SJCRH30 (cell line): ENCODE data around the gene SH2D3C. TPM values are rescaled to one million over a fixed set of nuclear protein-coding genes. Genes with fewer than 3 reads are reported as not detected.

Experiments
- DNase-seq, 2 experiments: peaks; one replicate each; pipeline ENCODE4 v3.0.0-alpha.2; 2015 to 2020
- H3K27ac ChIP-seq: fragments of 250-450 bp; sonication (Bioruptor Pico); 2 replicates; pipeline ENCODE4 v1.5.1; 2020; ENCODE audit warnings: mild to moderate bottlenecking, moderate library complexity
- H3K27me3 ChIP-seq: fragments of 250-450 bp; sonication (Bioruptor Pico); 2 replicates; pipeline ENCODE4 v1.5.1; 2020; ENCODE audit warnings: mild to moderate bottlenecking, moderate library complexity
- H3K36me3 ChIP-seq: fragments of 250-450 bp; sonication (Bioruptor Pico); 2 replicates; pipeline ENCODE4 v1.5.1; 2020; ENCODE audit warnings: mild to moderate bottlenecking, moderate library complexity
- H3K4me1 ChIP-seq: fragments of 250-450 bp; sonication (Bioruptor Pico); 2 replicates; pipeline ENCODE4 v1.5.1; 2020; ENCODE audit warnings: mild to moderate bottlenecking, moderate library complexity
- H3K4me3 ChIP-seq: fragments of 250-450 bp; sonication (Bioruptor Pico); 2 replicates; pipeline ENCODE4 v1.5.1; 2020; ENCODE audit warnings: mild to moderate bottlenecking, moderate library complexity
- H3K9me3 ChIP-seq: fragments of 250-450 bp; sonication (Bioruptor Pico); replicated peaks from 2 replicates; pipeline ENCODE4 v1.5.1; 2020; ENCODE audit warnings: mild to moderate bottlenecking, moderate library complexity
- total RNA-seq: library from RNA; depleted of rRNA; stranded (reverse); fragments of >200 nt; shearing (Covaris generic); gene quantifications from 2 replicates; pipeline ENCODE4 v1.2.3, GENCODE V29; 2014

Gene SH2D3C
- total RNA-seq, 1 experiment from 2014 or later, result 0.99 TPM

DNA sequence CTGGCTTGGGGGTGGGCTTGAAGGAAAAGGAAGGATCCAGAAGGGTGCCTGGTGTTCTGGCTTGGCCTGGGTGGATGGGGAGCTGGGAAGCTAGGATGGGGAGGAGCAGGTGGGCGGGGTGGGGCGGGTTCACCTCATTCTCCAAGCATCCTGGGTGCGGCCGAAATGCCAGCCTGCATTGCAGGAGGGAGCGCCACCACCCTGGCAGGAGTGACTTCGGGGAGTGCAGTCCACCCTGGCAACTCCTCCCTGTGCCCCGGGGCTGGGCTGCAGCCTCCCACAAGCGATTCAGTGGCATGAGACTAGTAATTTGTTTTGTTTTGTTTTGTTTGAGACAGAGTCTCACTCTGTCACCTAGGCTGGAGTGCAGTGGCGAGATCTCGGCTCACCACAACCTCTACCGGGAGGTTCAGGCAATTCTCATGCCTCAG, 57.1 kb downstream of the SH2D3C start:
- DNase-seq, result no peak
- Histone ChIP-seq H3K27me3 (peaks cover 12% of the 10 kb centered on the region), H3K4me1 (peaks cover 8% of the 10 kb centered on the region), H3K4me3 (no peak overlapping the region), H3K36me3 (no peaks in the 10 kb centered on the region), H3K9me3 (no peaks in the 10 kb centered on the region), H3K27ac (no peak overlapping the region)

GRCh38 chr9:127720865-127721227, 57.6 kb downstream of the SH2D3C start:
- H3K36me3 ChIP-seq, result no peaks in the 10 kb centered on the region
- H3K4me3 ChIP-seq, result no peak overlapping the region
- peaks cover 12% of the 10 kb centered on the region for H3K27me3 ChIP-seq
- peaks cover 8% of the 10 kb centered on the region for H3K4me1 ChIP-seq
- H3K27ac ChIP-seq, result no peak overlapping the region
- H3K9me3 ChIP-seq, result no peaks in the 10 kb centered on the region
- DNase-seq, result no peak

DNA sequence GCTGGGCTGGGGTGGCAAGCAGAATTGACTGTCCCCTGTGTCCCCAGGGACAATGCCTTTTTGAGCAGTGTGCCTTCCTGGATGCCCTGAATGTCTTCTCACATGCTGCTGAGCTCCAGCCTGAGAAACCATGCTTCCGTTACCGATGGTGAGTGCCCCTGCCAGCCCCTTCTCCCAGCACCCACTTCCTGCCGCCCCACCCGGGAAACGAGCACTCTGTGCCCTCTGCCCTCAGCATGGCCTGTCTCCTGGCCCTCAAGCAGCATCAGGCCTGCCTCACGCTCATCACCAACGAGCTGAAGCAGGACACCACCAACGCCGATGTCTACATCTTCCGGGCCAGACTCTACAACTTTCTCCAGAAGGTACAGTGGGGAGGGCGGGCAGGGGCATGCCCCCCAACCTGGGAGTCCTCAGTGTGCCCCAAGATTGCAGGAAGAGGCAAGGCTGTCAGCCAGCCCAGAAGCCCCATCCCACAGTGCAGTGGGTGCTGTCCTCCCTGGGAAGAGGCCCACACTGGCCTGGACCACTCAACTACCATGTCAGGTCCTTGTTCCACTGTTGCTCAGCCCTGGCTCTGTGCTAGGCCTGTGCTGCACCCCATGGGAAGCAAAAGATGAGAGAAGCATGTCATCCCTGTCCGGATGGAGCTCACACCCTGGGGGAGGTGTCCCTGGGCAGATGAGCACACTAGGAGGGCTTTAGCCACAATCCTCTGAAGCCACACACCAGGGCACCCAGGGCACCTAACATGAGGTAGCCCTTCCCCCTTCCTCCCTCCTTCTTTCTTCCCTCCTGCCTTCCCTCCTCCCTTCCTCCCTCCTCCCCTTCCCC, 58.2 kb downstream of the SH2D3C start:
- Histone ChIP-seq H3K27me3 (peaks cover 12% of the 10 kb centered on the region), H3K36me3 (no peaks in the 10 kb centered on the region), H3K9me3 (no peaks in the 10 kb centered on the region), H3K4me1 (peaks cover 8% of the 10 kb centered on the region), H3K4me3 (no peak overlapping the region), H3K27ac (no peak overlapping the region)
- DNase-seq, result no peak

DNA sequence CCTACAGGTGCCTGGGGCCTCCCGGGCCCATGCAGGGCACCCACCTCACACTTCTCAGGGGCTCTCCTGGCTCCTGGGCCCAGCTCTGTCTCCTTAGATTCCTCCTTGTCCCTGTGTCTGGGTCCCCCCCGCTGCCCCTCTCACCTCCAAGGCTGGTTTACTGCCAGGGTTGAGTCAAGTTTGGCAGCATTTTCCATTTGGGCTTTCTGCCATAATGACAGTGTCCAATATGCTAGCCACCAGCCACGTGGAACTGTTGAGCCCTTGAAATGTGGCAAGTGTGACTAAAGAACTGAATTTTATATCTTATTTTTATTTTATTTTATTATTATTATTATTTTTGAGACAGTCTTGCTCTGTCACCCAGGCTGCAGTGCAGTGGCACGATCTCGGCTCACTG, 60.7 kb downstream of the SH2D3C start:
- no peaks in the 10 kb centered on the region for H3K36me3 ChIP-seq
- no peaks in the 10 kb centered on the region for H3K9me3 ChIP-seq
- no peak overlapping the region for H3K4me3 ChIP-seq
- H3K4me1 ChIP-seq, result no peaks in the 10 kb centered on the region
- no peak overlapping the region for H3K27ac ChIP-seq
- H3K27me3 ChIP-seq, result peaks cover 8% of the 10 kb centered on the region; the same call in 1 of the 2 replicates
- DNase-seq, result no peak

- H3K9me3 ChIP-seq, result no peaks in the 10 kb centered on the region
- peaks cover 3% of the 10 kb centered on the region; the same call in 1 of the 2 replicates for H3K27me3 ChIP-seq
- no peak overlapping the region for H3K4me3 ChIP-seq
- H3K27ac ChIP-seq, result no peak overlapping the region
- DNase-seq, result no peak
- H3K36me3 ChIP-seq, result no peaks in the 10 kb centered on the region
- H3K4me1 ChIP-seq, result peaks cover 3% of the 10 kb centered on the region; the same call in 1 of the 2 replicates
Observed at GRCh38 chr9:127716412-127716811, 62.1 kb downstream of the SH2D3C start.

- DNase-seq, result peak; percentile 98
- Histone ChIP-seq H3K9me3 (no peaks in the 10 kb centered on the region), H3K36me3 (no peaks in the 10 kb centered on the region), H3K4me3 (peak within 1 kb of the TSS; percentile 65), H3K4me1 (peaks cover 8% of the 10 kb centered on the region; the same call in 1 of the 2 replicates), H3K27ac (no peak within 1 kb of the TSS), H3K27me3 (no peaks in the 10 kb centered on the region)
Observed at GRCh38 chr9:127715470-127716337, 62.8 kb downstream of the SH2D3C start, which contains the start of the genes PTRH1 and TTC16. PTRH1 (minus strand) TSS chr9:127715663; CDS start chr9:127715639, 24 bp downstream. TTC16 (plus strand) TSS chr9:127716079; CDS start chr9:127716146, 67 bp downstream.

DNA sequence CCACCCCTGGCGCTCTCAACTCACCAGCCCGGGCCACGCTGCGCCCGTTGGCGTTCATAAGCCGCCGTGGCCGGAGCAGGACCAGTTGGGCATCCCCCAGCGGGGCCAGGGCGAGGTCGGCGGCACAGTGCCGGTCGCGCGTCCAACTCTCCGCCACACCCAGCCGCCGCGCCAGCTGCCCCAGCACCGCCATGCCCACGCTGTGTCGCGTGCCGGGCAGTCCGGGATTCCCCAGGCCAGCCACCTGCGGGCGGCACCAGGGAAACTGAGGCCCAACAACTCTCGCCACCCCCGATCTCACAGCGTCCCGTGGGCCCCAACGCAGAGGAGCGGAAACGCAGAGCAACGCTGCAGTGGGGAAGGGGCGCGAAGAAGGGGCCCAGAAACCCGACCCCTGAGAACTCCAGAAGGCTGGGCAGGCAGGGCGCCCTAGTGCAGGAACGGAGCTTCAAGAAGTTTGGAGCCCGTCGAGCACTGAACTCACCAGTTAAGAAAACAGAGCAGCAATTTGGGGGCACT, 63.5 kb downstream of the SH2D3C start:
- Histone ChIP-seq H3K36me3 (no peaks in the 10 kb centered on the region), H3K4me3 (peak overlapping the region; percentile 65), H3K9me3 (no peaks in the 10 kb centered on the region), H3K4me1 (peaks cover 8% of the 10 kb centered on the region; the same call in 1 of the 2 replicates), H3K27ac (no peak overlapping the region), H3K27me3 (no peaks in the 10 kb centered on the region)
- no peak for DNase-seq

DNA sequence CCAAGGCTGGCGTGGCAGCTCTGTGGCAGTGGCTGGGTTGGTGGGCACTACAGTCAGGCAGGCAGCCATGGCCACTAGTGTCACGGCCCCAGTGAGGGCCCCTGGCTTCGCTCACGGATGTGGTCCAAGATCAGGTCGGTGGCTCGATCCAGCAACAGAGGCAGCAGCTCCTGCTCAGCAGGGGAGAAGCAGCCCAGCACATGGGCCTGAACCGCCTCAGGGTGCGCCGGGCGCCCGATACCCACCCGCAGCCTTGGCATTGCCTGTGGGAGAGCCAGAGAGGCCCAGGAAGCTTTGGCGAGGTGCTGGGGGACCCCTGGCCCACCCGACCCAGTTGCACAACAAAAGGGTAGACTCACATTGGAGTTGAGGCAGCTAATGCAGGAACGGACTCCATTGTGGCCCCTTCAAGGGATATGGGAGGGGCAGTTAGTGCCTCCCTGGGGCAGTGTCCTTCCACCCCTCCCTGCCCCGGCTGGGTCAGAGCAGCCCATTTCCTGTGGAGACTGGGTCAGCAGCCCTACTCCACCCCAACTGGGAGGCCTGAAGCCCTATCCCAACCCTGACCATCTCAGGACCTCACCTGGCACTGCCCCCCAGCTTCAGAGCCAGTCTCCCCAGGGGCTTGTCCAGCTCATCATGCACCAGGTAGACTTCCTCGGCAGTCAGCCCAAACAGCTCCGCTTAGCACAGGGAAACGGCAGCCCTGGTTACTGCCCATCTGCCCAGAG, 64.3 kb downstream of the SH2D3C start:
- H3K36me3 ChIP-seq, result no peaks in the 10 kb centered on the region
- peaks cover 8% of the 10 kb centered on the region; the same call in 1 of the 2 replicates for H3K4me1 ChIP-seq
- H3K4me3 ChIP-seq, result no peak overlapping the region
- no peaks in the 10 kb centered on the region for H3K9me3 ChIP-seq
- DNase-seq, result no peak
- no peaks in the 10 kb centered on the region for H3K27me3 ChIP-seq
- H3K27ac ChIP-seq, result no peak overlapping the region

DNA sequence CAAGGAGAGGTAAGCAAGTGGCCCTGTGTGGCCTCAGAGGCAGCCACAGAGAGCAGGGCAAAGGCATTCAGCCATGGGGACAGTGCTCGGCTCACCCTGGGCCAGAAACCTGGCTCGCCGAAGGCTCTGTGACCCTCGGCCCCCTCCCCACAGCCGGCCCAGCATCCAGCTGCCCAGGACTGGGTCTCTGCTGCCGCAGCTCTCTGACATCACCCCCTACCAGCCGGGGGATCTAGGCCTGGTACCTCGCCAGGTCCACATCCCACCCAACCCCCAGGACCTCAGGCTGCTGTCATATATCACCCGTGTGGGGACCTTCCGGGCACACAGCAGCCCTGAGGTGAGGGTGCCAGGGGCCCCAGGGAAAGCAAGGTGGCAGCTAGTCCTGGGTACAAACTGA, 65.6 kb downstream of the SH2D3C start:
- H3K4me1 ChIP-seq, result peaks cover 8% of the 10 kb centered on the region; the same call in 1 of the 2 replicates

GRCh38 chr9:127712371-127712770, 66.1 kb downstream of the SH2D3C start:
- H3K27ac ChIP-seq, result no peak overlapping the region
- peaks cover 8% of the 10 kb centered on the region; the same call in 1 of the 2 replicates for H3K4me1 ChIP-seq
- no peak for DNase-seq
- H3K27me3 ChIP-seq, result no peaks in the 10 kb centered on the region
- no peaks in the 10 kb centered on the region for H3K9me3 ChIP-seq
- H3K4me3 ChIP-seq, result no peak overlapping the region
- no peaks in the 10 kb centered on the region for H3K36me3 ChIP-seq

More for the DNA sequence above, 65.6 kb downstream of the SH2D3C start:
- Histone ChIP-seq H3K36me3 (no peaks in the 10 kb centered on the region), H3K4me3 (no peak overlapping the region), H3K27me3 (no peaks in the 10 kb centered on the region), H3K9me3 (no peaks in the 10 kb centered on the region), H3K27ac (no peak overlapping the region)
- DNase-seq, result no peak

GRCh38 chr9:127711831-127712274, 66.6 kb downstream of the SH2D3C start:
- H3K27me3 ChIP-seq, result no peaks in the 10 kb centered on the region
- no peaks in the 10 kb centered on the region for H3K36me3 ChIP-seq
- H3K4me1 ChIP-seq, result peaks cover 8% of the 10 kb centered on the region; the same call in 1 of the 2 replicates
- H3K9me3 ChIP-seq, result no peaks in the 10 kb centered on the region
- no peak for DNase-seq
- H3K27ac ChIP-seq, result no peak overlapping the region
- H3K4me3 ChIP-seq, result no peak overlapping the region

- H3K4me1 ChIP-seq, result peaks cover 8% of the 10 kb centered on the region; the same call in 1 of the 2 replicates
- DNase-seq, result no peak
- no peaks in the 10 kb centered on the region for H3K9me3 ChIP-seq
- no peaks in the 10 kb centered on the region for H3K36me3 ChIP-seq
- no peaks in the 10 kb centered on the region for H3K27me3 ChIP-seq
- H3K4me3 ChIP-seq, result no peak overlapping the region
- no peak overlapping the region for H3K27ac ChIP-seq
Observed at GRCh38 chr9:127711226-127711701, 67.2 kb downstream of the SH2D3C start.

DNA sequence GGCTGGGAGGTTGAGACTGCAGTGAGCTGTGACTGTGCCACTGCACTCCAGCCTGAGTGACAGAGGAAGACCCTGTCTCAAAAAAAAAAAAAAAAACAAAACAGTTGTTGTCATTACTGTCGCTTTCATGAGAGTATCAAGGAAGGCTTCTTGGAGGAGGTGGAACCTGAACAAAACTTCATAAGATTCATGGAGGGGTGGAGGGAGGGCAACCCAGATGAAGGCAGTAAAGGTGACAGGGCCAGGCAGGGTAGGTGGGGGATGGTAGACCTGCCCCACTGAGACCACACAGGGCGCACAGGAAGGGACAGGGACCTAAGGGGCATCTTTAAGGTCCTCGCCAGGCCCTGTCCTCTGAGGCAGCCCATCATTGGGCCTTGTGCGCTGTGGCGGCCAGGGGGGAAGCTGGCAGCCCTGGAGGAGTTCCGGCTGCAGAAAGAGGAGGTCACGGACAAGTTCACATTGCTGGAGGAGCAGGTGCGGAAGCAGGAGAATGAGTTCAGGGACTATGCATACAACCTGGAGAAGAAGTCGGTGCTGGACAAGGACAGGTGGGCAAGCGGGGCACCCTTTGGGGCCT, 68.2 kb downstream of the SH2D3C start:
- H3K4me1 ChIP-seq, result peaks cover 14% of the 10 kb centered on the region; the same call in 1 of the 2 replicates
- H3K9me3 ChIP-seq, result no peaks in the 10 kb centered on the region

More for the DNA sequence above, 68.2 kb downstream of the SH2D3C start:
- Histone ChIP-seq H3K4me3 (no peak overlapping the region), H3K27ac (no peak overlapping the region), H3K27me3 (no peaks in the 10 kb centered on the region), H3K36me3 (no peaks in the 10 kb centered on the region)
- no peak for DNase-seq
